Coronary artery (tissue), 2 donors: Measurements from ENCODE around the gene EPAS1.

Experiments used
- DNase-seq: peaks from one replicate; pipeline ENCODE4 v3.0.0-alpha.2; 2017; ENCODE audit warnings: low spot score
- H3K27ac ChIP-seq, 2 donors: fragments of 200-600 bp; sonication (generic); one replicate each; pipeline ENCODE4 v1.5.1; 2016 to 2019
- H3K4me3 ChIP-seq: fragments of 200-600 bp; sonication (generic); 2 replicates; pipeline ENCODE4 v1.5.1; 2016; ENCODE audit warnings: mild to moderate bottlenecking, moderate library complexity
- TF ChIP-seq, protein P1 (sequence below): fragments of 200-600 bp; sonication (generic); IDR thresholded peaks from one replicate; pipeline ENCODE4 v1.5.1; 2019; ENCODE audit warnings: antibody characterized with exemption

EPAS1 gene

DNA sequence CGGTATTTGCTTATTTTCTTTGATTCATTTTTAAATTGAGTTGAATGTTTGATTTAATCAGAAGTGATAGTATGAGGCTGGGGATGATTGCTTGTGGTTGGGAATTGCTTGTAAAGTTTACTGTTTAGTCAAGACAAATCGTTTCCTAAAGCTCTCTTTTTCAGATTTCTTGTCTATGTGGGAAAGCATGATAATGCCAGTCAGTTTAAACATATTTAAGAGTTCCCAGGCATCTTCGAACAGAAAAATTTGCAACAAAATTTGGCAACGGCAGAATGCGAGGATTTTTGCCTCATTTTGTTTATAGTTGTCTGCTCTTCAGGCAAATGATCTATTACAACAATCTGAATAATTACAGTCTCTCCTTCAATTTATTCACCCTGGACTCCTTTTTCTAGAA lies 22.5 kb downstream of the EPAS1 start:
- H3K4me3 ChIP-seq: peak overlapping the region; percentile 49
- TF ChIP-seq, protein P1, sequence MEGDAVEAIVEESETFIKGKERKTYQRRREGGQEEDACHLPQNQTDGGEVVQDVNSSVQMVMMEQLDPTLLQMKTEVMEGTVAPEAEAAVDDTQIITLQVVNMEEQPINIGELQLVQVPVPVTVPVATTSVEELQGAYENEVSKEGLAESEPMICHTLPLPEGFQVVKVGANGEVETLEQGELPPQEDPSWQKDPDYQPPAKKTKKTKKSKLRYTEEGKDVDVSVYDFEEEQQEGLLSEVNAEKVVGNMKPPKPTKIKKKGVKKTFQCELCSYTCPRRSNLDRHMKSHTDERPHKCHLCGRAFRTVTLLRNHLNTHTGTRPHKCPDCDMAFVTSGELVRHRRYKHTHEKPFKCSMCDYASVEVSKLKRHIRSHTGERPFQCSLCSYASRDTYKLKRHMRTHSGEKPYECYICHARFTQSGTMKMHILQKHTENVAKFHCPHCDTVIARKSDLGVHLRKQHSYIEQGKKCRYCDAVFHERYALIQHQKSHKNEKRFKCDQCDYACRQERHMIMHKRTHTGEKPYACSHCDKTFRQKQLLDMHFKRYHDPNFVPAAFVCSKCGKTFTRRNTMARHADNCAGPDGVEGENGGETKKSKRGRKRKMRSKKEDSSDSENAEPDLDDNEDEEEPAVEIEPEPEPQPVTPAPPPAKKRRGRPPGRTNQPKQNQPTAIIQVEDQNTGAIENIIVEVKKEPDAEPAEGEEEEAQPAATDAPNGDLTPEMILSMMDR: no peak
- peak overlapping the region; percentile 63 to 72 for H3K27ac ChIP-seq
- no peak for DNase-seq

DNA sequence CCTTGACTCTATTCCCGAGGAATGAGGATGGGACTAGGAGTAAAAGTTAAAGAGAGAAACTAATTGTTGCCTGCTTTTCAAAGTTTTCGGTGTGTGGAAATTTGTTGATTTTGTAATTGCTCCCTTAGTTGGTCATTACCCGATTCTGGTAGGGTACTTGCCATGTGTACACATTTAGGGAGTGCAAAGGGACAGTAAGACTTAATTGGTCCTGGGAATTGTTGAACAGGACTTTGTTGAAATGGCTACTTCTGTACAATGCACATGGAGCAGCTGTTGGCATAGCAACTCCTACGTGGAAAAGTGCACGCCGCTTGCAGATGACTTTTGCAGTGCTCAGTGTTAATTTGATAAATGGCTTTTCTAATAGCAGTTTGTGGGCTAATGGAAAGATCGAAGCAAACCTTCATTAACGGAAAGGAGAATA lies 22.9 kb downstream of the EPAS1 start:
- DNase-seq: no peak
- peak overlapping the region; percentile 63 to 72 for H3K27ac ChIP-seq
- H3K4me3 ChIP-seq: peak overlapping the region; percentile 49
- TF ChIP-seq, protein P1: no peak

DNA sequence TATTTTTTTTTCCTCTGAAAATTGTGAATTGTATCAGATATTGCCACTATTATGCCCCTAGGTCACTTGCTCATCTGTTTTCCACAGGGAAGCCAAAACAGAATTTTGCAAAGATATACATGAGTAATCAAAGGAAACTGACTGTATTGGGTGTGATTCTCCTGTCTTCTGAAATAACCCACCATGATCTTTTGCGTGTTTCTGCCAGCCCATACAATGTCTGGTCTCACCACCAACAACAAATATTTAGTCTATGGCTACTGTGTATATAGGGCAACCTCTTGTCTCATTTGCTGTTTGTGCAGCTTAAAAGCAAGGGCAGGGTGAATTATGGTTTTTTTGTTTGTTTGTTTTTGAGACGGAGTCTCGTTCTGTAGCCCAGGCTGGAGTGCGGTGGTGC lies 26.5 kb downstream of the EPAS1 start:
- DNase-seq: no peak
- TF ChIP-seq, protein P1: no peak
- H3K4me3 ChIP-seq: no peak overlapping the region
- H3K27ac ChIP-seq: no peak overlapping the region

DNA sequence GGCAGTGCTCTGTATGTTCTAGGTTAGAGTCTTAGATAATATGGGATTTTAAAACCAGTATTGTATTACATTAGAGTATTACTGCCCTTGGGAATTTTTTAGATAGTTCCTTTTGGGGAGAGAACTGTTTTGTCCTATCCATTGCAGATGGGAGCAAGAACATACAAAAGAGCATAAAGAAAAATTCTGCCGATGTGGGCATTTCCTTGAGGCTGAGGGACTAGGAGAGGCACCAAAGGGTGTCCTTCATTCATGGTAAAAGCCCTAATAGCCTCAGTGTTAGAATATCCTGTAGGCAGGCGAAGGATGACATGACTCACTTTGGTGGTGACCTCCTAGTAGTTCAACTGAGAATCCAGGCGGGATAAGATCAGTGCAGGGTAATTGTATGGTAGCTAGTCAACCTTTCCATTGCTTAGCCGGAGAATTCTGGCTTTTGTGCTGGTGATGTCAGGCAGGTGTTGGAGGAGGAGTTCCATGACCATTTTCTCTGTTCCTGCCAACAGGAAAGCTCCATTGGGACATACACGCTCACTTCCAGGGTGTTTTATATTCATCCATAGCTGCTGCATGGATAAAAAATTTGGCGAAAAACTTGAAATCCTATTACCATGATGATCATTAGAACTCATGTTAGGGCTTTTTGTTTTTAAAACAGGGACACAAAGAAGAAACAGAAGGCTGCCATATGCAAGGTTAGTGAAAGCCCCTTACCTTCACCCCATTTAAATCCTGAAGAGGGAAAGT lies 28.1 kb downstream of the EPAS1 start:
- Histone ChIP-seq H3K27ac (peak overlapping the region in 1 of 2 donors; percentile 7), H3K4me3 (no peak overlapping the region)
- no peak for DNase-seq
- TF ChIP-seq, protein P1: no peak

DNA sequence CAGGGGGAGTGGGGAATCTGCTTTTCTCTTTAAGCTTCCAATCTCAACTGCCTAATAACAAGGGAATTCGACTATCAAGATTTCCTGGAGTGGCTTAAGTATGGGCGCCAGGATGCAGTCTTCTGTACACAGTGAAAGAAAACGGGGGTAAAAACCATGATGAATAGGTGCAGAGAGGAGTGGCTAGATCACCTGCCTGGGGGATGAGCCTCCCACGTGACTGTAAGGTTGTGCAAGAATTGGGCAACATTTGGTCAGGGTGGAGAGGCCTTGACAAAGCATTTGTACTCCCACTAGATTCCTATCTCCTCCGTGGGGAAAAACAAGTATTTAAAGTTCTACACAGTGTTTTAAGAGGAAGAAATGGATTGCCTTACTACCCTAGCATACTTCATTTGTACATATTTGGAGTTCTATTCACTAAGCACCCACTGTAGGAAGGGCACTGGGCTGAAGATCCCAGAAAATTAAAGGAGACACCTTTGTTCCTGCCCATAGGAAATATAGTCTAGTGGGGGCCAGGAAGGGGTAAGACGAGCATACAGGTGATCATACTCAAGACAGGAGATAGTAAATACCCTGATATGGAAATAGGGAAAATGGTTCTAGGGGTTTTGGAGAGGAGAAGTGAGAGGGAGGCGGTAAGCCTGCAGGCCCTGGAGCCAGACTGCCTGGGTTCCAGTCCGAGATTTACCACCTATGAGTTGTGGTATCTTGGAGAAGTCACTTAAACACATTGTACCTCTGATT lies 29.2 kb downstream of the EPAS1 start:
- TF ChIP-seq, protein P1: no peak
- peak overlapping the region in 1 of 2 donors; percentile 8 for H3K27ac ChIP-seq
- H3K4me3 ChIP-seq: no peak overlapping the region
- no peak for DNase-seq

DNA sequence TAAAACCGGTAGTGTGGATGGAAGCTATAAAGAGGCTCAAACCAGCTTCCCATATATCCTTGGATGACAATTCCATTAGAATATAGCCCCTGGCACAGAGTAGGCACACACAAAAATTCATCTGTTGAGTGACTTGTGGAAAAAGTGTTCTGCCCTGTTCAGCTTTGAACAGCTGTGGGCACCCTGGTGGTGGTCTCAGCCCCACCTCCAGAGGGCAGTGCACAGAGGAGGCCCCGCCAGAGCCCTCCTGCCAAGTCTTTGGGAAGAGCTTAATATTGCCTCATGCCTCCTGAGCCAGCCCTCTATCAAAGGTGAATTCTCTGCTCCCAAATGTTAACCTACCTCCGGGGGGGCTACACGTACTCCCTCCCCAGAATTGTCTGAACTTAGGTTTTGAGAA lies 30.4 kb downstream of the EPAS1 start:
- TF ChIP-seq, protein P1: no peak
- Histone ChIP-seq H3K27ac (peak overlapping the region; percentile 7 to 10), H3K4me3 (no peak overlapping the region)
- DNase-seq: no peak

DNA sequence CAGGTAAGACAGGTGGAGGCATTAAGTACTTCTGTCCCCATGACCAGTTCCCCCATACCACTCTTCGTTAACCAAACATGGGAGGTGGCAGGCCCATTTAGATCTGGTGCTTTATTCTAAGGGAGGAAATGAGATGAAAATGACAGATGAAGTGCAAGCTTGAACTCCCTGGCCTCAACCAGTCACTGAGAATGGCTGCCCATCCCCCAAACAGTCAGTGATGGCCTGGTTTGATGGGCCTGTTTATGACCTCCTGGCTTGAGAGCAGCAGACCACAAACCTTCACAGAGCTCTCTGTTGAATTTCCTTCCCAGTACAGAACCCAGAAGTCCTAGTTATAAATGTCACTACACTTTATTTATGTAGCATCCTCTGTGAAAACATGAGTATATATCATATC lies 31.1 kb downstream of the EPAS1 start:
- DNase-seq: no peak
- TF ChIP-seq, protein P1: no peak
- Histone ChIP-seq H3K4me3 (no peak overlapping the region), H3K27ac (peak overlapping the region; percentile 7 to 10)
